ENCODE data around the gene PTPN4. TPM values are rescaled to one million over a fixed set of nuclear protein-coding genes. Genes with fewer than 3 reads are reported as not detected.

The PTPN4 gene
- total and polyA plus RNA-seq, 2 of the 13 experiments (the other 11 are each of a cell fraction or from before 2014, with no cell fraction given), result 20.3 to 34.6 TPM

- TF ChIP-seq ZNF329 (CRISPR knock-in tag; IDR thresholded peaks at IDR 0.05; ENCODE audit: low read depth) (peak; percentile 65; the same call in 1 of the 2 replicates), ARNT (IDR thresholded peaks at IDR 0.05) (no peak), ZSCAN29 (CRISPR knock-in tag; conservative IDR thresholded peaks at IDR 0.05) (peak; percentile 64; the same call in 1 of the 2 replicates), RAD51 (IDR thresholded peaks at IDR 0.05; ENCODE audit: borderline replicate concordance) (no peak), TBP (CRISPR knock-in tag; IDR thresholded peaks at IDR 0.05) (no peak), DRAP1 (CRISPR knock-in tag; IDR thresholded peaks at IDR 0.05) (peak; percentile 99), MLLT10 (CRISPR knock-in tag; IDR thresholded peaks at IDR 0.05) (no peak), SOX13 (IDR thresholded peaks at IDR 0.05) (0 out of 2 replicates have a peak, but pooled peaks have one; percentile 8), SOX13 (CRISPR knock-in tag; conservative IDR thresholded peaks at IDR 0.05 in 1 of 2, IDR thresholded peaks at IDR 0.05 in 1 of 2) (peak in 1 of 2 experiments; percentile 51; a peak in 1 of 4 replicates), AKNA (CRISPR knock-in tag; IDR thresholded peaks at IDR 0.05; ENCODE audit: borderline replicate concordance) (peak; percentile 67; the same call in 1 of the 2 replicates), SMC3 (IDR thresholded peaks at IDR 0.05; ENCODE audit: low read length) (no peak; the same call in 1 of the 2 replicates), ZNF256 (CRISPR knock-in tag; conservative IDR thresholded peaks at IDR 0.05) (peak; percentile 49; the same call in 1 of the 2 replicates), GFI1 (CRISPR knock-in tag; IDR thresholded peaks at IDR 0.05; ENCODE audit: borderline replicate concordance) (peak; percentile 84), PBX2 (CRISPR knock-in tag; IDR thresholded peaks at IDR 0.05) (no peak), ZNF629 (CRISPR knock-in tag; conservative IDR thresholded peaks at IDR 0.05) (0 out of 2 replicates have a peak, but pooled peaks have one; percentile 12)
- TF ChIP-seq, protein P1, sequence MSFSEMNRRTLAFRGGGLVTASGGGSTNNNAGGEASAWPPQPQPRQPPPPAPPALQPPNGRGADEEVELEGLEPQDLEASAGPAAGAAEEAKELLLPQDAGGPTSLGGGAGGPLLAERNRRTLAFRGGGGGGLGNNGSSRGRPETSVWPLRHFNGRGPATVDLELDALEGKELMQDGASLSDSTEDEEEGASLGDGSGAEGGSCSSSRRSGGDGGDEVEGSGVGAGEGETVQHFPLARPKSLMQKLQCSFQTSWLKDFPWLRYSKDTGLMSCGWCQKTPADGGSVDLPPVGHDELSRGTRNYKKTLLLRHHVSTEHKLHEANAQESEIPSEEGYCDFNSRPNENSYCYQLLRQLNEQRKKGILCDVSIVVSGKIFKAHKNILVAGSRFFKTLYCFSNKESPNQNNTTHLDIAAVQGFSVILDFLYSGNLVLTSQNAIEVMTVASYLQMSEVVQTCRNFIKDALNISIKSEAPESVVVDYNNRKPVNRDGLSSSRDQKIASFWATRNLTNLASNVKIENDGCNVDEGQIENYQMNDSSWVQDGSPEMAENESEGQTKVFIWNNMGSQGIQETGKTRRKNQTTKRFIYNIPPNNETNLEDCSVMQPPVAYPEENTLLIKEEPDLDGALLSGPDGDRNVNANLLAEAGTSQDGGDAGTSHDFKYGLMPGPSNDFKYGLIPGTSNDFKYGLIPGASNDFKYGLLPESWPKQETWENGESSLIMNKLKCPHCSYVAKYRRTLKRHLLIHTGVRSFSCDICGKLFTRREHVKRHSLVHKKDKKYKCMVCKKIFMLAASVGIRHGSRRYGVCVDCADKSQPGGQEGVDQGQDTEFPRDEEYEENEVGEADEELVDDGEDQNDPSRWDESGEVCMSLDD (CRISPR knock-in tag; IDR thresholded peaks at IDR 0.05; ENCODE audit: borderline replicate concordance), result peak; percentile 88
- TF ChIP-seq, protein P2, sequence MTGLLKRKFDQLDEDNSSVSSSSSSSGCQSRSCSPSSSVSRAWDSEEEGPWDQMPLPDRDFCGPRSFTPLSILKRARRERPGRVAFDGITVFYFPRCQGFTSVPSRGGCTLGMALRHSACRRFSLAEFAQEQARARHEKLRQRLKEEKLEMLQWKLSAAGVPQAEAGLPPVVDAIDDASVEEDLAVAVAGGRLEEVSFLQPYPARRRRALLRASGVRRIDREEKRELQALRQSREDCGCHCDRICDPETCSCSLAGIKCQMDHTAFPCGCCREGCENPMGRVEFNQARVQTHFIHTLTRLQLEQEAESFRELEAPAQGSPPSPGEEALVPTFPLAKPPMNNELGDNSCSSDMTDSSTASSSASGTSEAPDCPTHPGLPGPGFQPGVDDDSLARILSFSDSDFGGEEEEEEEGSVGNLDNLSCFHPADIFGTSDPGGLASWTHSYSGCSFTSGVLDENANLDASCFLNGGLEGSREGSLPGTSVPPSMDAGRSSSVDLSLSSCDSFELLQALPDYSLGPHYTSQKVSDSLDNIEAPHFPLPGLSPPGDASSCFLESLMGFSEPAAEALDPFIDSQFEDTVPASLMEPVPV (CRISPR knock-in tag; IDR thresholded peaks at IDR 0.05), result peak; percentile 95
These were observed 253.3 kb downstream of the PTPN4 start, which contains the start of gene EPB41L5 (continued) for GRCh38 chr2:120012771-120013596.

Data from HepG2 (cell line).